Upper lobe of left lung (tissue), 4 donors: Measurements from ENCODE around the gene REXO4.

Experiments
- CTCF ChIP-seq, 6 experiments: fragments of 450-650 bp in 4 of 6; fragments of 200-600 bp in 2 of 6; sonication (generic) in 2 of 6; IDR thresholded peaks; one replicate each; pipeline ENCODE4 v1.5.1; 2016 to 2019; ENCODE audit warnings: antibody characterized with exemption in 6 of 6
- EP300 ChIP-seq, 4 donors: sonication (generic); formaldehyde crosslinking; IDR thresholded peaks; one replicate each; pipeline ENCODE4 v1.5.1; 2017; ENCODE audit warnings: antibody characterized with exemption in 4 of 4, control low read depth in 2 of 4
- POLR2A ChIP-seq, 4 donors: fragments of 450-650 bp; IDR thresholded peaks; one replicate each; pipeline ENCODE4 v1.5.1; 2016 to 2017; ENCODE audit warnings: antibody characterized with exemption in 4 of 4, mild to moderate bottlenecking in 2 of 4
- POLR2AphosphoS5 ChIP-seq, 2 donors: sonication (generic); formaldehyde crosslinking; IDR thresholded peaks; one replicate each; pipeline ENCODE4 v1.5.1; 2017; ENCODE audit warnings: antibody characterized with exemption in 2 of 2

GRCh38 chr9:133393399-133393798 lies 24.4 kb downstream of the REXO4 start:
- TF ChIP-seq CTCF (IDR thresholded peaks at IDR 0.05) (no peak), POLR2A (IDR thresholded peaks at IDR 0.05) (no peak), POLR2AphosphoS5 (IDR thresholded peaks at IDR 0.05) (no peak), EP300 (IDR thresholded peaks at IDR 0.05) (no peak)
